ENCODE measurements around the gene ENO1. TPM values are rescaled to one million over a fixed set of nuclear protein-coding genes. Genes with fewer than 3 reads are reported as not detected.
"Not testable (repeated sequence)": the region's sequence is repeated elsewhere in the genome, so short reads cannot be mapped to it uniquely, and the experiment has no call there.

The ENO1 gene
- total and polyA plus RNA-seq, 2 of the 4 experiments (the other 2 are of a cell fraction): 2,125 to 3,643 TPM

- H2BK5ac ChIP-seq (ENCODE audit: low read depth, low read length, poor library complexity, severe bottlenecking); intact Hi-C loops (cut with micrococcal nuclease); H3K14ac ChIP-seq (replicated peaks; ENCODE audit: low read depth, low read length); H3K27ac ChIP-seq (ENCODE audit: insufficient read depth, low read length); H2AFZ ChIP-seq (replicated peaks; ENCODE audit: low read length, poor library complexity); H3K56ac ChIP-seq (ENCODE audit: extremely low read depth, insufficient read depth, low read length); H3K9ac ChIP-seq (ENCODE audit: low read depth, low read length); H3K18ac ChIP-seq (ENCODE audit: low read depth, low read length); H2BK120ac ChIP-seq (ENCODE audit: low read depth, low read length); H4K5ac ChIP-seq (ENCODE audit: low read depth, low read length); H3K9me1 ChIP-seq (ENCODE audit: insufficient read depth, low read length); H3K4me3 ChIP-seq (ENCODE audit: insufficient read depth, low read depth, low read length); CTCF ChIA-PET; dilution Hi-C loops (cut with HindIII; ENCODE audit: low sequenced_read_pairs, unreplicated experiment); H2BK20ac ChIP-seq (ENCODE audit: low read depth, low read length); H3K36me3 ChIP-seq (ENCODE audit: control insufficient read depth, insufficient read depth, low read length); H3K4ac ChIP-seq (ENCODE audit: low read depth, low read length); POLR2A ChIA-PET (ENCODE audit: unreplicated experiment); H2AK9ac ChIP-seq (replicated peaks; ENCODE audit: low read depth, low read length, poor library complexity); H4K91ac ChIP-seq (ENCODE audit: insufficient read depth, low read depth, low read length); H3K4me1 ChIP-seq (ENCODE audit: control insufficient read depth, insufficient read depth, low read length); H3K27me3 ChIP-seq (ENCODE audit: control insufficient read depth, insufficient read depth, low read length); H3K4me2 ChIP-seq (ENCODE audit: low read depth, low read length); H4K20me1 ChIP-seq (ENCODE audit: insufficient read depth, low read length); BruUV-seq (replicated peaks); H2BK15ac ChIP-seq (ENCODE audit: low read depth, low read length); H3K9me3 ChIP-seq (ENCODE audit: control insufficient read depth, insufficient read depth, low read length); H2AK5ac ChIP-seq (ENCODE audit: low read depth, low read length); ATAC-seq (ENCODE audit: low read depth); H4K8ac ChIP-seq (ENCODE audit: low read depth in 2 of 2, low read length in 2 of 2); DNase-seq; in situ Hi-C loops (cut with MboI; ENCODE audit: low sequenced_read_pairs); H3K23ac ChIP-seq (ENCODE audit: low read depth, low read length); H3K79me1 ChIP-seq (ENCODE audit: low read depth in 1 of 2, low read length in 2 of 2): not testable (repeated sequence)
- WGBS, 2 experiments (ENCODE audit: extremely low coverage in 2 of 2, insufficient read length in 1 of 2): 67% methylated on average over 1 of the region's 3 CpGs; no CpG with 5 or more reads in 1 of the 2 experiments
These were observed 18.3 kb upstream of the ENO1 start for GRCh38 chr1:8896775-8897174.
